ENCODE results near the gene PIGV.

The PIGV gene

DNA sequence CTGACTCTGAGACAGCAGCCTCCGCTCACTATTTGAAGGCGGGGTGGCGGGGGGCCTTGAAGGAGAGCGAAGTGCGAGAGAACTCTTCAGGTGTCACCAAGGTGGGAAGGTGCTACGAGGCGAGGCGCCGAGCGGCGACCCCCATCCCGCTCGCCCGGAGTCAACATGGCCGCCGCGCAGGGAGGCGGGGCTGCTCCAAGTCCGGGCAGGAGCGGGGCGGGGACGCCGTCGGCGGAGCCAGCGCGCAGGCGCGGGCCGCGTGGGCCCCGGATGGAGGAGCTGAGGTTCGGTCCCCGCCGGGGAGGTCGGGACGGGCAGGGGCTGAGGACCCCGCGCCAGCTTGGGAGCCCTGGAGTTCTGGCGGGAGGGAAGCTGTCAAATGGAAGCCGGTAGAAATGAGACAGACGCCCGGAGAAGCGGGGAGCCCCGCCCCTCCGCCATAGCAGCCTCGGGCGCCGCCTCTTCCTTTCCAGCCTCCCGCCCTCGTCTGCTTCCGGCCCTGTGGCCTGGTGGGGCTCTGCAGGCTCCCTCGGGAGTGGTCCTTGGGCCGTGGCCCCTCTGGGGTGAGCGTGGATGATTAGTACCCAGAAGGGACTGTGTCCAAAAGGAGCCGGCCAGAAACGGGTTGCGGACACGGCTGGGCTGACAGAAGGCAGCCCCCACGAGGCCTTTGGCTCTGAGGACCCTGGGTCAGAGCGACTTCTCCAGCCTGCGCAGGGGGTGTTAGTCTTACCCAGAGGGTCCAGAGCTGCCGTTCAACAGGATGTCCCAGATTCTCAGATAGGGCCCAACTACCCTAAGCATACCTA is at the start of gene PIGV:
PIGV (plus strand) TSS at position 245 of the 809 bp plus-strand sequence. CDS start 2,866 bp downstream, outside the sequence.
- DNase-seq: peak; percentile 91

DNA sequence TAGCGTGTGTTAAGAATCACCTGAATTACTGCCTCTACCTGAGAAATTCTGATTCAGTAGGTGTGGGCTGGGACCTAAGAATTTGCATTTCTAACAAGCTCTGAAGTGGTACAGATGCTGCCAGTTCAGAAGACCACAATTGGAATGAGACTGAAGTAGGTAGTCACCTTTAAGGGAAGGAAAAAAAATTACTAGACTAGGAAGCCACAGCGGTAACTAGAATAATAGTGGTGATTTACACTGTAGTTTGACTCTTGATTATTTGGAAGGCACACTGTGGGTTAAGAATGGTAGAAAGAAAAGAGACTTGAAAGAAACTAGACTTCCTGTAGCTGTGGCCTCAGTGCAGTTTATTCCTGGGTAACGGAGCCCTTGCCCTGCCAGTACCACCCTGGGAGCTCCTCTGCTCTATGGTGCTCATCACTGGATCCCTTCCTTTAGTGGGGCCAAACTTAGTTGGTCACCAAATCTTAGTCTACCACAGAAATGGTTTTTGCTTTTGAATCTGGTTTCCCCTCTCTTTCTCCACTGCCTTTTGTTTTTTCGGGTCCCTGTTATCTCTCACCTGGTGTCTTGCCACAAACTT is 48.3 kb upstream of the PIGV start:
- peak; percentile 42 for DNase-seq

DNA sequence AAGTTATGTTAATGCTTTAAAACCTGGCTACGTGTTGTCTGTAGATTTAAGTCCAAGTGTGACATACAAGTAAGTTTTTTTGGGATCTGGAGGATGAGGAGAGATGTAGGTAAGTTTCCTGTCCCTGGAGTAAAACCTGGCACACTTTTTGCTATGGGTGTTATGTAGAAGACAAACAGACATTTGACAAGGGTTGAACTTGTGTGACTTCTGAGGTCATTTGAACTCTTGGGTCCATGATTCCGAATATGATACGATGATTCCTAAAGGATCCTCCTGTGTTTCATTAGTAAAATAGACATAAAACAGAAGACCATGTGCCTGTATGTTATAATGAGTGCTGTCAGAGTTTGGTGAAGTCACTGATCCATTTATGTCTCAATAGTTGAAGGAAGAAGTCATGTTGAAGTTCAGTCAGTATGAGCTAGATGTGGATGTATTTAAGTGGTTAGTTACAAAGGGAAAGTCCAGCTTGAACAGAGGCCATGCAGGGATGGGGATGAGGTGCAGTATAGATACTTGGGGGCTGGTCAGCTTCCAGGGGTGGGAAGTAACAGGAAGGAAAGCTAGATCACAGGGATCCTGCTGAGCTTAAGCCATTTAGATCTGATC is 47.6 kb upstream of the PIGV start:
- no peak for DNase-seq

DNA sequence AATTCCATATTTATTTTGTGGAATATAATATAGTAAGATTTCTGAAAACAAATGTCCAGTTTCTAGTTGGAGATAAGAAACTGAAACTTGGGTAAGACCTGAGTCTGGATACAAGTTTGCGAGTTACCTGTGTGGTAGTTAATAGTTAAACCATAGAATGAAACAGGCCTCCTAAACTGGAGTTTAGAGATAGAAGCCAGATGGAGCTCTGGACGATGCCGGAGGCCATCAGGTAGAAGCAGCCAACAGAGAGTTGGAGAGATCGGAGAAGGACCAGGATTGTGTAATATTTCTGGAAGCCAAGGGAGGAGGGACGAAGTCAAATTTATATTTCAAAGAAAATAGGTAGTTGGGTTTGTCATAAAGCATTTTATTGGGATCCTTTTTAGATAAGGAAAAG is 46.8 kb upstream of the PIGV start:
- no peak for DNase-seq

DNA sequence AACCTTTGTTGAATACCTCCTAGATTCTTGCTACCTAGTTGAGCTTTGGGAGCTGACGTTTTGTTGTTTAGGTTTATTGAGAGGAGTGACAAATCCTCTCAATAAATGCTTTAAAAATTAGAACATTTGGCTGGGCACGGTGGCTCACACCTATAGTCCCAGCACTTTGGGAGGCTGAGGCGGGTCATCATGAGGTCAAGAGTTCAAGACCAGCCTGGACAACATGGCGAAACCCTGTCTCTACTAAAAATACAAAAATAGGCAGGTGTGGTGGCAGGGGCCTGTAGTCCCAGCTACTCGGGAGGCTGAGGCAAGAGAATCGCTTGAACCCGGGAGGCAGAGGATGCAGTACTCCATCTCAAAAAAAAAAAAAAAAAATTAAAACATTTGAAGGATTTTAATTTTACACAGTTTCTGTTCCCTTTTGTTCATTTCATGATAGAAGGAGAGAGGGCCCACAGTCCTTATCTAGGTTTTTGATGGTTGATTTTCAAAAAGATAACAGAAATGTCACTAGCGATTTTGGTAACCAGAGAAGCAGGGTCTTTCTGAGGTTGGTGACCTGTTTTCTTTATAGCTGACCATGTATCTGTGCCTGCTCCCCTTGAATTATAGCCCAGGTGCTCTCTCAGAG is 44.2 kb upstream of the PIGV start:
- DNase-seq: peak; percentile 32

DNA sequence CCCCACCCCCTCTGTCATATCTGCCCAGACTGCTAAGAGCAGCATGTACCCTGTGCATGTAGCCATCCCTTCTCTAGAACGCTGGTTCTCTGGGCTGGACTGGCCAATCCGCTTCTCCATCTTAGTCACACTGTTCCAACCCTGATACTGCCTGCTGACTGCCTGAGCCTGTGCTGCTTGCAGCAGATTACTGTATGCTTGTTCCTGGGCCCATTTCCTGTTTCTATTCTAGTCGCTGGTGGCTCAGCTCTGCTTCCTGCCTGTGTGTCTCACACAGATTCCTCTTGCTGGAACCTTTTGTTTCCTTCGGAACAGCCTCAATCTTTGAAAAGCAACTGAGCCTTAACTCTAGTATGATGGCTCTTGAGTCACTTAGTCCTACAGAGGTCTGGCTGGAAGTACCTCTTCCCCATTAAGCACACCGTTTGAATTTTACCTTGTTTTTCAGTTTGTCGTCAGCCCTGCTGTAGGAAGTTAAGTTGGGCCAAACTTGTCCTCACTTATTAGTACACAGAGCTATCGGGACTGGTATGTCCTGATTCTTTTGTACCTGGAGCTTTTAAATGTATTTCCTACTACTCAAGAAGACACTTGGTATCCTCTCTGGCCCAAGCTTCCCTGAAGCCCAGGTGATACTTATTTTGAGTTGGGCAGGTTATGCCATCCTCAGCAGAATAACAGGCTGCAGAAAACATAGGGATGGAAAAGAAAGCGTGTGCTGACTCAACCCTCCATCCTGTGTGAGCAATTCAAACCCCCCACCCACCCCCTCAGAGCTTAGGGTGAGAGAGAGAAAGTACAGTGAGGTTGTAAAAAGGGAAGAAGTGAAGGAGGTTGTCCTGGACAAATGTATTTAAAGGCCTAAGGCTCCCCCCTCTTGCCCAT is 43.4 kb upstream of the PIGV start:
- peak; percentile 83 for DNase-seq

DNA sequence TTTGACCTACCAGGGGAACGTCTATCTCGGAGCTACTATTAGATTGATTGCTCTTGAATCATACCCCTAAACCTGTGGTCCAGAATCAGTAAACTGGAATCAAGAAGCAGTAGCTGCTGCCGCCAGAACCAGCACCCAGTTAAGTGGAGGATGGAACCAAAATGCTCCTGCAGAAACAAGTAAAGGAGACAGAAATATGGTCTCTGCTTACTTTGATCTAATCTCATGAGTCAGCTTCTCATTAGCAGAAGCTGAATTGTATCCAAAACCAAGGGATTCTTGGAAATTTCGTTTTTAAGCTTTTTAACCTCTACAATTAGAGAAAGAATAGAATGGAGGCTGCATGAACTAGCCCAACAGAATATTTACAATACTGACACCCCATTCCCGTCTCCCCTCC is 42.6 kb upstream of the PIGV start:
- DNase-seq: no peak

DNA sequence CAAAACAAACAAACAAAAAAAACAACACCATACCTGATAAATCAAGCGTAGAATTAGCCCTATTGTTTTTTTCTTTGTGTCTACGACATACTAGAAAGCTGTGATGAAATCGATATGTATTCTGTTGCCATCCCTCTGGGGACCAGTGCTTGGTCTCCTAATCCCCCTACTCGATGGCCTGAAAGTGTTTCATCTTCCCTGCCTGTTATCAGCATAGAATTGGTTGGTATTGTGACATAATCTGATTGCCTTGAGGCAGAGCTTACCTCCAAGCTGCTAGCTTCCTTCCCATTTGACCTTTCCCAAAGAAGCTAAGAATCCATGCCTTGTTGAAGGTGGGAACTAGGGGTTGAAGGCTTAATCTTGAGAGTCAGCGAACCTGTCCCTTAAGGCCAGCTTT is 40.7 kb upstream of the PIGV start:
- DNase-seq: no peak

DNA sequence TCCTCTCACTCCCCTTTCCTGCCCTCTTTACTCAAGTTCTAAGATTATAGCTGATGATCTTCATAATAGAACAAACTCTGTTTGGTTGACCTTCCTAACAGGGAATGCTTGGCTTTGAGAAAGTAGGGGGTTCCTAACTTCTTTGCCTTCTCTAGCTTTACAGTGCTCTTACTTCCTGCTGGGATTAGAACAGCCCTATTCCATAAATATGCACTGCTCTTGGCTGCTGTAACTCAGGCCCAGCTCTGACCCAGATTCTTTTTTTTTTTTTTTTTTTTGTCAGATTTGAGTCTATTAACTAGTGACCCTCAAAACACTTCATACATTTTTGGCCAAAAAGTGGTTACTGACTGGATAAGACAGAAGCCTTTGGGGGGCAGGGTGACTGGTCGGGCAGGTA is 39.4 kb upstream of the PIGV start:
- no peak for DNase-seq

DNA sequence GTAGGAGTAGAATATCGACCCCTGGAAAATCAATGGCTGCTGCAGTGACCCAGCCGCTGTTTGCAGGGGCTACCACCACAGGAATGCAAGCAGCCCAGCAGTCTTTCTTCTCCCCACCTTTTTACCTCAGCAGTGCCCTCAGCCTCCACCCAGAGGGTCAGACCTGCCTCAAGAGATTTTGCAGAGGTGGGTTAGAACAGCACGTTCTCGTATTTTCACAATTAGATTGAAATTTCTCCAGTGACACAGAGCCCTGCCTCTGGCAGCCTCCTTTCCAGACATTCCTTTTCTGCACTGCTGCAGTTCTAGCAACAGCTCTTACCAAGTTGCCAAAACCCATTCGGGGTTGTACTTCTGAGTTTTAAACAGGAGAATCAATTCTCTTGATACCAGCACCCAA is 38.3 kb upstream of the PIGV start:
- DNase-seq: no peak

DNA sequence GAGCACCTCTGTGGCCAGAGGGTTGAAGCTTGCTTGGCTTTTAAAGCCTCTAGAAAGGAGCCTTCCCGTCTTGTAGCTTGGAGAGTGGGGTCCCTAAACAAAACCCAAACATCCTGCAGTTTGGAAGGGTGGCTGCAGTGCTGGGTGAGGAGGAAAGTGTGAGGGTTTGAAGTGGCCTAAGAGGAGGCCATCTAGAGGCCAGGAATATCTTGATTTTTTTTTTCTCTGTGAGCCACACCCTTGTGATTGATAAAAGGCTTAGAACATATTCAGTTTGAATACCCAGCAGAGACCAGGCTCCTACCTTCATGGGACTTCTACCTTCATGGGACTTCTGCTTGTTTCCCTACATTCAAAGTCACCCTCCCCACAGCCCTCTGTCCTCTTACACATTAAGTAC is 37.3 kb upstream of the PIGV start:
- DNase-seq: no peak

DNA sequence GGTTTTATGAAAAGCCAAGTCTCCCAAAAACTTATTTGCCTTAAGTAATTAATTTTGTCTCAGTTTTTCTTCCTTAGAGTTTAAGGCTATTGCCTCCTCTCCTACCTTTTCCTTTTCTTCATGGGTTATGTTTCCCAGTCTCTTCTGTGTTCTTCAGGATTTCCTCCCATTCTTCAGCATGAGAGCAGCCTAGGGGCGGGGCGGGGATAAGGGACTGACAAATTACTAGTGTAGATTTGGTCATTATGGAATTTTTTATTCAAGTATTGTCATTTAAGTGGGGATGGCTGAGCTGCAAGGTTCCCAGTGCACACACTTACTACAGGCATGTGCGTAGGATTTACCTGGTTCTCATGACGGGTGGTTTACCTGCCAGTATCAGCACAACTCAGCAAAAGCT is 35.2 kb upstream of the PIGV start:
- no peak for DNase-seq

DNA sequence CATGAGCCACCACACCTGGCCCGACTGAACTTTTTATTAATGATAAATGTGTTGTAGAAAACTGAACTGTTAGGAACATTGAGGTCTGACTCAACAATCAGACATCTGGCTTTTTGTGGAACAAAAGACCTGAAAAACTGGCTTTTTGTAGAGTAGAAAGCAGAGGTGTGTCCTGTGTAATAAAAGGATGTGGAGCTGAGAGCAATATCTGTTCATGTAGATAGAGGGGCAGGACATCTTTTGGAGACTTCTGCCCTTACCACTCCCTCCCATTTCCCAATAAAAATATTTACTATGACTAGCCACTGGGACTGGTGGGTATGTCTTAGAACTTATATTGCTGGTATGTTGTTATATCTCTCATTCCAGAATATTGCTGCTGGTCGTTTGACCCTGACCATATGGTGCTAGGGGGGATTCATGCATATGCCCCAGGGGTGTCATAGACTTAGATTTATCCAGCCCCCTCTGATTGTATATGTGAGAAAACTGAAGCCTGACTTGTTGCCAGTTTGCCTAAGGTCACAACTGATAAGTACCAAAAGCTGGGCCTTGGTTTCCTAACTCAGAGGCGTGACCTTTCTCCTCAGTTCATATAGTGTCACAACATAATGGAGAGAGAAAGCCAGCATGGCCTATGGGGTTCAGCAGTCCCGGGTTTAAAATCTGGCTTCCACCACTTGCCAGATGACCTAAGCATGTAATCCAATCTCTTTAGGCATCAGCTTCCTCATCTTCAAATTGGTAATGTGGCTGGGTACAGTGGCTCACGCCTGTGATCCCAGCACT is 33.5 kb upstream of the PIGV start:
- DNase-seq: no peak

DNA sequence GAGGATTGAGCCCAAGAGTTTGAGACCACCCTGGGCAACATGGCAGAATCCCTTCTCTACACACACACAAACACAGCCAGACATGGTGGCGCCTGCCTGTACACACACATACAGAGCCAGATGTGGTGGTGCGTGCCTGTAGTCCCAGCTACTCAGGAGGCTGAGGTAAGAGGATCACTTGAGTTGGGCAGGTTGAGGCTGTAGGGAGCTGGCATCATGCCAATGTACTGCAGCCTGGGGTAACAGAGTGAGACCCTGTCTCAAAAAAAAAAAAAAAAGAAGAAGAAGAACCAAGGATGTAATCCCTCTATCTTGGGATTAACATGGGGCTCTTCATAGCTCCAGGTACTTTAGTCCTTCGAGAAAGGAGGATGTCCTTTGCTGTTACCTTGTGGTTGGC is 29.4 kb upstream of the PIGV start:
- no peak for DNase-seq

DNA sequence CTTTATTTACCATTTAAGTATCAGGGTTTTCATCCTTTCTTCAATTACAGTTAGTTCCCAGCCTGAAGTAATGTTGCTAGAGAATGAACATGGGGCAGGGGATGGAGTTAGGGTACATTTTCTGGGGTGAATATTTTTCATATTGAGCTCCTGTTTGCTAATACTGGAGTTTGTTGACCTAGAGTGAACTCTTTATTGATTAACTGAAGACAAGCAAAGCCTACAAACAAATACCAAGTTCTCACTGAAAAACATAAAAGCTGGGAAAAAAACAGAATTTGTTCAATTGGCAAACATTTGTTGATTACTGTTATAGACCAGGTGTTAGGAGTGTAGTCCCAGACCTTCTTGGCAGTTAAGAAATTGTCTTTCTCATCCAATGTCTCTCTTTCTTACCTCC is 28.2 kb upstream of the PIGV start:
- no peak for DNase-seq

DNA sequence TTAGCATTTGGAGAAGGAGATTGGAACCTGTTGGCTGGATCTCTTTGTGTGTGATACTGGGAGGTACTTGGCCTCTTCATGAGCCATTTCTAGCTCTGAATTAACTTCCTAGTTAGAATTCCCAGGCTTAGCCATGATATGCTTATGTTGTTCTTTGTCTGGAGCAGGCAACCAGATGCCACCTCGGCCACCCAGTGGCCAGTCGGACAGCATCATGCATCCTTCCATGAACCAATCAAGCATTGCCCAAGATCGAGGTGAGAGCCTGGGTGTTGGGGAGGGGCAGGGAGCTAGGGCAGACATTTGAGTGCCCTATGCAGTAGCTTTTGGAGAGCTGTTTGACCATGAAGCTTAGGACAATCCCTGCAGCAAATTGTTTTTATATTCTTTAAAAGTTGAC is 26.5 kb upstream of the PIGV start:
- no peak for DNase-seq

DNA sequence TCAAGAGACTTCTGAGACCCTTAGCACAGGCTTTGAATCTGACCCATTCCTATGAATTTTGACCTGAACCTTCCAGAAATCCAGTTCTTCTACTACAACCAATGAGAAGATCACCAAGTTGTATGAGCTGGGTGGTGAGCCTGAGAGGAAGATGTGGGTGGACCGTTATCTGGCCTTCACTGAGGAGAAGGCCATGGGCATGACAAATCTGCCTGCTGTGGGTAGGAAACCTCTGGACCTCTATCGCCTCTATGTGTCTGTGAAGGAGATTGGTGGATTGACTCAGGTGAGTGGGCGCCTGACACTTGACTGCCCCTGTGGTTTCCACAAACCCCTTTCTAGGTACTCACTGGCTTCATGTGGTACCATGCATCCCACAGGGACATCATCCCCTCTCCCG is 20.0 kb upstream of the PIGV start:
- DNase-seq: no peak

DNA sequence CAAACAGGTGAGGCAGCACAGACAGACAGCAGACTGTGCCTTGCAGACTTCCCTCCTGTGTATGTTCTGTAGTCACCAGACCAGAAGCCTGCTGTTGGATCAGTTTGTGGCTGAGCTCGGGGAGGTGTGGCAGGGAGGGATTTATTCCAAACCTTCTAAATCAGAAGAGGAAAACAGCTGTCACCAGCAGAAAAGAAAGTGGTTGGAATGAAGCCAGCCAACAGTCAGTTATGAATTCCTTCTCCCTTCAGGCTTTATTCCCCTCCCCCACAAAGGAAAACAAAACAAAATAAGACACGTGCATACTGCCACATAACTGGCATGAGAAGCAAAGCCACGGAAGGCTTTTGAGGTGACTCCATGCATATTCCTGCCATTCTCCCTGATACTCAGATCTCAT is 19.0 kb upstream of the PIGV start:
- no peak for DNase-seq

DNA sequence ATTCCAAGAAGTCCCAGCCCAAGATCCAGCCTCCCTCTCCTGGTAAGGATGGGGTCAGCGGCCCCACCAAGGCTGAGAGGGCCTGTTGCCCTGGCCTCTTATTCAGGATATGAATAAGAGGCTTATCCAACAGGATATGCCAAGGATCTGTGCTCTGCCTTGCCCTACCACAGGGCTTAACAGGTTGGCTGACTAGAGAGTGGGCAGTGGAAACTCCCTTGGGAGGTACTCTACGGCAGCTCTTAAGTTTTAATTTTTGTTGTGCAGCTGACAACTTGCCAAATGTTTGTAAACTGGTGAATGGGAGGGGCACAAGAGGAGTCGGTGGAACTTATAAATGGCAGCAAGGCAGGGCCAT is 16.5 kb upstream of the PIGV start:
- DNase-seq: no peak

DNA sequence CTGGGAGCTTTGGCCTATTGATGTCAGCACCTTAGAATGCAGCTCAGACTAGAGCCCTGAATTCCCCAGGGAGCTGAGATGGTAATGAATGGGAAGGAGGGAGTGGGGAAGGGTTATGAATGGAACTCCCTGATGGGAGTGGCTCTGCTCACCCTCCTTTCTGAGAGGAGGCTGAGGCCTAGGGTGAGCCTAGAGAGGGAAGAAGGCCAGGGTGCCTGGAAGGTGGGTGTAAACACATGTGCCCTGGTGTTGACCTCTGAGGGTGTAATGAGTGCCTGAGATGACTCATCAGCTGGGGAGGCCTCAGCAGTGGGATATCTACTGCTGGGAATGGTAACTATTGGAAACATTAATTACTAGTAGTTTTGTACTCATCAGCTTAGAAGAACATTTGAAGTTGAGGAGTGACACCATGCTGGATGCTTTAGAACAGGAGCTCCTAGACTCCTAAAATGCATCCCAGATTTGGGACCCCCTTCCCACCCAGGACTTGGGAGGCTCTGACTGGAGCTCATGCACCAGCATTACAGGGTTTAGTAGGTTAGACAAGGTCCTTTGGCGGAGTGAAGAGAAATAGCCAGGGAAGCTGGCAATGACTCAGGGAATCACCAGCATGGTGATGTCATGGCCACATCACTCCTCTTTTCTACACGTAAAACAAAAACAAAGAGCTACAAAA is 16.0 kb upstream of the PIGV start:
- DNase-seq: peak; percentile 43

DNA sequence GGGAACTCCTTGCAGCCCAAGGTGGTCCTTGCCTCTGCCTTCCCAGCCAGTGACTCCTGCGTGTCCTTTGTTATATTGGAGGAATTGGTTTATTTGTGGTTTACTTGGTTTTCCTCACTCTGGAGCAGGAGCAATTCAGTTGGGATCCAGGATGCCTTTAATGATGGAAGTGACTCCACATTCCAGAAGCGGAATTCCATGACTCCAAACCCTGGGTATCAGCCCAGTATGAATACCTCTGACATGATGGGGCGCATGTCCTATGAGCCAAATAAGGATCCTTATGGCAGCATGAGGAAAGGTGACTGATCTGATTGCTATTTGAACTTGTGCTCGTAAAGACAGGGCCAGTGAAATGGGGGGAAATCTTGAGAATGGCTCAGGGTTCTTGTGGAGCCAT is 15.1 kb upstream of the PIGV start:
- DNase-seq: no peak

DNA sequence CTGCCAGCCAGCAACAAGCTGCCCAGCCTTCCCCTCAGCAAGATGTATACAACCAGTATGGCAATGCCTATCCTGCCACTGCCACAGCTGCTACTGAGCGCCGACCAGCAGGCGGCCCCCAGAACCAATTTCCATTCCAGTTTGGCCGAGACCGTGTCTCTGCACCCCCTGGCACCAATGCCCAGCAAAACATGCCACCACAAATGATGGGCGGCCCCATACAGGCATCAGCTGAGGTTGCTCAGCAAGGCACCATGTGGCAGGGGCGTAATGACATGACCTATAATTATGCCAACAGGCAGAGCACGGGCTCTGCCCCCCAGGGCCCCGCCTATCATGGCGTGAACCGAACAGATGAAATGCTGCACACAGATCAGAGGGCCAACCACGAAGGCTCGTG is 13.3 kb upstream of the PIGV start:
- no peak for DNase-seq
